CD14-positive monocyte (primary cell): ENCODE results near the gene TYRP1. TPM values are rescaled to one million over a fixed set of nuclear protein-coding genes. Genes with fewer than 3 reads are reported as not detected.

Source experiments
- DNase-seq, 3 donors: peaks; one replicate each; pipeline ENCODE4 v3.0.0-alpha.2; 2011 to 2022
- H2AFZ ChIP-seq: 2 replicates; pipeline ENCODE4 v1.6.0; 2012; ENCODE audit warnings: mild to moderate bottlenecking, low read depth, low read length, inconsistent platforms; ENCODE audit not compliant: insufficient read depth, poor library complexity, severe bottlenecking
- H3K27ac ChIP-seq, 2 donors: 1 replicate in 1 of 2; 2 replicates in 1 of 2; pipeline ENCODE4 v1.5.1; 2012 to 2013; ENCODE audit warnings: low read length in 2 of 2, control low read depth in 1 of 2, inconsistent platforms in 1 of 2, low read depth in 1 of 2, mild to moderate bottlenecking in 1 of 2
- H3K27me3 ChIP-seq, 2 donors: one replicate each; pipeline versions ENCODE4 v1.6.0 to v1.6.1; 2011 to 2013; ENCODE audit warnings: low read length in 2 of 2; ENCODE audit not compliant: control insufficient read depth in 2 of 2, insufficient read depth in 2 of 2
- H3K36me3 ChIP-seq, 2 donors: replicated peaks in 1 of 2; 1 replicate in 1 of 2; 2 replicates in 1 of 2; pipeline versions ENCODE4 v1.5.1 to v1.6.1; 2012 to 2013; ENCODE audit warnings: low read length in 2 of 2, control low read depth in 1 of 2, inconsistent platforms in 1 of 2, mild to moderate bottlenecking in 1 of 2; ENCODE audit not compliant: insufficient read depth in 2 of 2, control insufficient read depth in 1 of 2
- H3K4me1 ChIP-seq, 2 donors: 1 replicate in 1 of 2; 2 replicates in 1 of 2; pipeline versions ENCODE4 v1.5.1 to v1.6.1; 2012 to 2013; ENCODE audit warnings: low read length in 2 of 2, control low read depth in 1 of 2, inconsistent platforms in 1 of 2, mild to moderate bottlenecking in 1 of 2, moderate library complexity in 1 of 2; ENCODE audit not compliant: insufficient read depth in 2 of 2, control insufficient read depth in 1 of 2
- H3K4me2 ChIP-seq: replicated peaks from 2 replicates; pipeline ENCODE3; 2012; ENCODE audit warnings: low read length, moderate library complexity, mild to moderate bottlenecking; ENCODE audit not compliant: poor library complexity, severe bottlenecking; ENCODE audit errors: extremely low read depth
- H3K4me3 ChIP-seq, 3 experiments: fragments of 200-600 bp in 1 of 3; sonication (generic) in 1 of 3; replicated peaks in 1 of 3; 1 replicate in 2 of 3; 2 replicates in 1 of 3; pipeline ENCODE4 v1.5.1; 2011 to 2013; ENCODE audit warnings: low read length in 3 of 3, mild to moderate bottlenecking in 3 of 3, control low read depth in 2 of 3, low read depth in 2 of 3, inconsistent platforms in 1 of 3, moderate library complexity in 1 of 3
- H3K79me2 ChIP-seq: 2 replicates; pipeline ENCODE4 v1.6.0; 2012; ENCODE audit warnings: mild to moderate bottlenecking, control low read depth, inconsistent platforms, low read length, moderate library complexity; ENCODE audit not compliant: insufficient read depth
- H3K9ac ChIP-seq: 2 replicates; pipeline ENCODE4 v1.6.0; 2017; ENCODE audit warnings: low read length, mild to moderate bottlenecking; ENCODE audit not compliant: insufficient read depth, poor library complexity, severe bottlenecking
- H3K9me3 ChIP-seq, 2 donors: replicated peaks in 1 of 2; 1 replicate in 1 of 2; 2 replicates in 1 of 2; pipeline versions ENCODE4 v1.5.1 to v1.6.1; 2012 to 2013; ENCODE audit warnings: low read length in 2 of 2, control low read depth in 1 of 2; ENCODE audit not compliant: control insufficient read depth in 1 of 2, insufficient read depth in 1 of 2
- H4K20me1 ChIP-seq: 2 replicates; pipeline ENCODE4 v1.6.0; 2012; ENCODE audit warnings: mild to moderate bottlenecking, low read length, control low read depth, moderate library complexity; ENCODE audit not compliant: insufficient read depth
- H3K27ac Mint-ChIP-seq, 7 donors: one replicate each; pipeline ENCODE4 v1.8.0; 2020; ENCODE audit warnings: mild to moderate bottlenecking in 7 of 7, mixed read lengths in 7 of 7, moderate library complexity in 6 of 7, inconsistent platforms in 2 of 7
- H3K27me3 Mint-ChIP-seq, 3 donors: one replicate each; pipeline ENCODE4 v1.8.0; 2021 to 2022; ENCODE audit warnings: low read depth in 3 of 3, mild to moderate bottlenecking in 3 of 3, mixed read lengths in 3 of 3, moderate library complexity in 3 of 3, inconsistent platforms in 1 of 3
- H3K36me3 Mint-ChIP-seq, 2 donors: one replicate each; pipeline ENCODE4 v1.8.0; 2020; ENCODE audit warnings: mixed read lengths in 2 of 2, inconsistent platforms in 1 of 2, mild to moderate bottlenecking in 1 of 2
- H3K4me1 Mint-ChIP-seq: one replicate; pipeline ENCODE4 v1.8.0; 2020; ENCODE audit warnings: mild to moderate bottlenecking, mixed read lengths
- H3K4me3 Mint-ChIP-seq, 2 donors: one replicate each; pipeline ENCODE4 v1.8.0; 2020; ENCODE audit warnings: mild to moderate bottlenecking in 2 of 2, mixed read lengths in 2 of 2, moderate library complexity in 1 of 2
- H3K9me3 Mint-ChIP-seq, 7 donors: one replicate each; pipeline ENCODE4 v1.8.0; 2020 to 2022; ENCODE audit warnings: mixed read lengths in 7 of 7, mild to moderate bottlenecking in 6 of 7, moderate library complexity in 6 of 7, inconsistent platforms in 2 of 7
- CTCF ChIP-seq: fragments of 200-600 bp; IDR thresholded peaks from one replicate; pipeline ENCODE4 v1.8.0; 2022; ENCODE audit warnings: antibody characterized with exemption, mild to moderate bottlenecking
- WGBS: methylation state at CpG from one replicate; pipeline ENCODE4 v1.1.5; 2013; ENCODE audit warnings: missing lambda C conversion rate; ENCODE audit not compliant: insufficient coverage; 5-methylcytosine and 5-hydroxymethylcytosine counted together
- intact Hi-C, 2 donors: fragments of 100-400 bp; cut with micrococcal nuclease; formaldehyde crosslinking; loops; one replicate each; pipeline versions ENCODE4 v1.15.0 to v1.15.1; 2023
- polyA plus RNA-seq, 3 donors: library from polyadenylated mRNA; depleted of rRNA in 1 of 3; unstranded in 2 of 3; stranded (reverse) in 1 of 3; fragments of 300-500 nt in 2 of 3; fragments of >200 nt in 1 of 3; fragmentation: Illumina TruSeq in 2 of 3; gene quantifications; 1 replicate in 2 of 3; 2 replicates in 1 of 3; pipeline ENCODE4 v1.2.3, GENCODE V29; 2012 to 2021

TYRP1 gene
- polyA plus RNA-seq, 3 donors: not detected

DNA sequence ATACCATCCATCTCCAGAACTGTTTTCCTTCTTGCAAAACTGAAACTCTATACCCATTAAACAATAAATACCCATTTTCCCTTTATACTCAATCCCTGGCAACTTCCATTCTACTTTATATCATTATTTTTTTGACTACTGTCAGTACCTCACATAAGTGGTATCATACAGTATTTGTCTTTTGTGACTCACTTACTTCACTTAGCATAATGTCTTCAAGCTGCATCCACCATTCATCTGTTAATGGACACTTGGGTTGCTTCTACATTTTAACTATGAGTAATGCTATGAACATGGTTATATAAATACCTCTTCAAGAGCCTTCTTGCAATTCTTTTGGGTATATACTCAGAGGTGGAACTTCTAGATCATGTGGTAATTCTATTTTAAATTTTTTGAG, 11.6 kb upstream of the TYRP1 start:
- Histone ChIP-seq H3K79me2 (no peaks in the 10 kb centered on the region), H3K27me3 (no peaks in the 10 kb centered on the region), H3K4me2 (no peak overlapping the region), H3K36me3 (no peaks in the 10 kb centered on the region), H3K27ac (no peak overlapping the region), H2AFZ (no peak overlapping the region), H3K4me3 (no peak overlapping the region), H3K9ac (no peak overlapping the region), H3K9me3 (no peaks in the 10 kb centered on the region), H3K4me1 (no peaks in the 10 kb centered on the region), H4K20me1 (no peaks in the 10 kb centered on the region)
- Mint-ChIP-seq H3K36me3 (no peaks in the 10 kb centered on the region), H3K4me3 (no peak overlapping the region), H3K9me3 (peaks cover 0 to 5% (median 1%) of the 10 kb centered on the region in 7 donors), H3K27ac (no peak overlapping the region), H3K4me1 (no peaks in the 10 kb centered on the region), H3K27me3 (no peaks in the 10 kb centered on the region)
- intact Hi-C loops: no loop called here
- no peak for DNase-seq
- no peak for TF ChIP-seq CTCF

DNA sequence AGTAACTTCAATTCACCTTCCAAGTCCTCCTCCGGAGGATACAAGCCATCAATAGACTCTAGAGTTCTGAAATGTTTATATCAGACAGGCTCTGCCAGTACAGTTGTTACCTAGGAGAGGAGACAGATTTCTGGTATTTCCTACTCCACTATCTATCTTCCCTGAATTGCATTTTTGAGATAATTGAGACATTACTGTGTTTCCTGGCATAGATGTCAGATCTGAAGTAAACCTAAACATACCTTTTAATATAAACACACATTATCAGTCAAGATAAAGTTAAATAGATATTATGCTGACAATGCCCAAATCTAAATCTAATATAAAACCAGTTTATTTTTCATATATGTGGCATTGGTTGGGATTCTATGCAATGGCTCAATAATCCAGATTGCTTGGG, 8.2 kb upstream of the TYRP1 start:
- Histone ChIP-seq H3K27me3 (no peaks in the 10 kb centered on the region), H3K79me2 (no peaks in the 10 kb centered on the region), H2AFZ (no peak overlapping the region), H3K9ac (no peak overlapping the region), H3K9me3 (no peaks in the 10 kb centered on the region), H3K27ac (no peak overlapping the region), H3K4me3 (no peak overlapping the region), H3K4me2 (no peak overlapping the region), H3K36me3 (no peaks in the 10 kb centered on the region), H4K20me1 (no peaks in the 10 kb centered on the region), H3K4me1 (no peaks in the 10 kb centered on the region)
- Mint-ChIP-seq H3K27me3 (no peaks in the 10 kb centered on the region), H3K36me3 (no peaks in the 10 kb centered on the region), H3K27ac (no peak overlapping the region), H3K4me3 (no peak overlapping the region), H3K4me1 (peaks cover 5% of the 10 kb centered on the region), H3K9me3 (peaks cover 0 to 5% (median 2%) of the 10 kb centered on the region in 7 donors)
- WGBS: no CpG with 5 or more reads among the region's 1 CpG
- intact Hi-C loops: no loop called here
- no peak for TF ChIP-seq CTCF
- no peak for DNase-seq
